GM19043 (cell line): ENCODE measurements around the gene CALHM2.
"Not testable (repeated sequence)": the region's sequence is repeated elsewhere in the genome, so short reads cannot be mapped to it uniquely, and the experiment has no call there.

Experiments used
- ATAC-seq: cut with Tn5 transposase; IDR thresholded peaks from one replicate; pipeline ENCODE4 v1.9.1; 2021; ENCODE audit warnings: low read depth; ENCODE audit not compliant: unreplicated experiment

The CALHM2 gene

GRCh38 chr10:103419101-103419500 lies 33.1 kb downstream of the CALHM2 start:
- ATAC-seq = no peak

- ATAC-seq = no peak
Observed at GRCh38 chr10:103417601-103418000, 34.6 kb downstream of the CALHM2 start.

- not testable (repeated sequence) for ATAC-seq
Observed at GRCh38 chr10:103417148-103417469, 35.1 kb downstream of the CALHM2 start.

GRCh38 chr10:103416436-103417147 lies 35.6 kb downstream of the CALHM2 start:
- ATAC-seq = no peak

GRCh38 chr10:103415581-103415980 lies 36.6 kb downstream of the CALHM2 start:
- ATAC-seq = no peak

GRCh38 chr10:103413564-103413963 lies 38.6 kb downstream of the CALHM2 start:
- ATAC-seq = no peak

- ATAC-seq = no peak
Observed at GRCh38 chr10:103397191-103397825, 54.9 kb downstream of the CALHM2 start.

GRCh38 chr10:103396789-103397087 lies 55.4 kb downstream of the CALHM2 start:
- ATAC-seq = no peak
